ENCODE measurements around the gene SDK1.

- no peak for TF ChIP-seq POLR2A (IDR thresholded peaks at IDR 0.05)
- no peak for TF ChIP-seq CTCF (IDR thresholded peaks at IDR 0.05)
Observed at GRCh38 chr7:4017785-4018184, 716.7 kb downstream of the SDK1 start.
